Esophagus muscularis mucosa (tissue), 4 donors: Measurements from ENCODE around the gene MGST2.

Source experiments
- CTCF ChIP-seq, 3 experiments: fragments of 200-600 bp in 2 of 3; fragments of 450-650 bp in 1 of 3; sonication (generic) in 2 of 3; IDR thresholded peaks; one replicate each; pipeline ENCODE4 v1.5.1; 2017 to 2019; ENCODE audit warnings: antibody characterized with exemption in 3 of 3, mild to moderate bottlenecking in 2 of 3, moderate library complexity in 1 of 3
- EP300 ChIP-seq: sonication (generic); formaldehyde crosslinking; IDR thresholded peaks from one replicate; pipeline ENCODE4 v1.6.1; 2017; ENCODE audit warnings: antibody characterized with exemption
- POLR2A ChIP-seq: fragments of 450-650 bp; IDR thresholded peaks from one replicate; pipeline ENCODE4 v1.6.1; 2017; ENCODE audit warnings: antibody characterized with exemption, moderate library complexity, mild to moderate bottlenecking, low read depth
- POLR2AphosphoS5 ChIP-seq, 2 donors: sonication (generic); formaldehyde crosslinking; IDR thresholded peaks; one replicate each; pipeline ENCODE4 v1.6.1; 2017; ENCODE audit warnings: antibody characterized with exemption in 2 of 2

- TF ChIP-seq CTCF (IDR thresholded peaks at IDR 0.05) (no peak), POLR2AphosphoS5 (IDR thresholded peaks at IDR 0.05) (no peak), EP300 (no peak), POLR2A (no peak)
Observed at GRCh38 chr4:139725236-139725635, 59.6 kb downstream of the MGST2 start.
